Heart left ventricle (tissue), 16 donors: ENCODE data around the gene PACSIN3. TPM values are rescaled to one million over a fixed set of nuclear protein-coding genes. Genes with fewer than 3 reads are reported as not detected.

Experiments
- ATAC-seq, 4 donors: fragments of 200-7000 bp; cut with Tn5 transposase; one replicate each; pipeline ENCODE4 v1.9.1; 2020 to 2022; ENCODE audit warnings: moderate library complexity in 4 of 4, mild to moderate bottlenecking in 3 of 4, moderate number of reproducible peaks in 1 of 4
- DNase-seq, 5 donors: peaks; one replicate each; pipeline ENCODE4 v3.0.0-alpha.2; 2020
- H3K27ac ChIP-seq, 12 donors: fragments of 200-600 bp; sonication (generic) in 4 of 12; one replicate each; pipeline versions ENCODE4 v1.5.0 to v1.8.0; 2016 to 2022; ENCODE audit warnings: mild to moderate bottlenecking in 2 of 12
- H3K27me3 ChIP-seq, 9 donors: fragments of 200-600 bp; sonication (generic) in 2 of 9; one replicate each; pipeline versions ENCODE4 v1.5.1 to v1.8.0; 2016 to 2022; ENCODE audit warnings: mild to moderate bottlenecking in 3 of 9
- H3K36me3 ChIP-seq, 9 donors: fragments of 200-600 bp; sonication (generic) in 2 of 9; one replicate each; pipeline versions ENCODE4 v1.5.0 to v1.8.0; 2018 to 2022; ENCODE audit warnings: mild to moderate bottlenecking in 2 of 9
- H3K4me1 ChIP-seq, 12 donors: fragments of 200-600 bp; sonication (generic) in 4 of 12; one replicate each; pipeline versions ENCODE4 v1.5.0 to v1.8.0; 2016 to 2022; ENCODE audit warnings: mild to moderate bottlenecking in 3 of 12
- H3K4me3 ChIP-seq, 12 donors: fragments of 200-600 bp; sonication (generic) in 4 of 12; one replicate each; pipeline versions ENCODE4 v1.5.0 to v1.8.0; 2017 to 2022; ENCODE audit warnings: mild to moderate bottlenecking in 9 of 12, moderate library complexity in 4 of 12
- H3K9me3 ChIP-seq, 12 donors: fragments of 200-600 bp; sonication (generic) in 4 of 12; one replicate each; pipeline versions ENCODE4 v1.5.0 to v1.8.0; 2016 to 2022; ENCODE audit warnings: mild to moderate bottlenecking in 1 of 12
- CTCF ChIP-seq, 12 donors: fragments of 200-600 bp; sonication (generic) in 4 of 12; IDR thresholded peaks; one replicate each; pipeline versions ENCODE4 v1.5.0 to v1.8.0; 2018 to 2022; ENCODE audit warnings: antibody characterized with exemption in 12 of 12, mild to moderate bottlenecking in 5 of 12
- POLR2A ChIP-seq, 2 donors: fragments of 450-650 bp; IDR thresholded peaks; one replicate each; pipeline ENCODE4 v1.6.1; 2017; ENCODE audit warnings: antibody characterized with exemption in 2 of 2, mild to moderate bottlenecking in 2 of 2, moderate library complexity in 2 of 2
- WGBS, 4 donors: extraction: QIAGEN DNeasy Blood & Tissue Kit in 2 of 4; methylation state at CpG; one replicate each; pipeline versions ENCODE4 v1.1.5 to v1.1.7; 2013 to 2018; 5-methylcytosine and 5-hydroxymethylcytosine counted together
- intact Hi-C, 10 donors: fragments of 100-400 bp; cut with DNase I; formaldehyde crosslinking; loops; one replicate each; pipeline versions ENCODE4 v1.11.1 to v1.14.2; 2022
- polyA plus RNA-seq, 2 donors: library from polyadenylated mRNA; stranded (reverse); fragments of 200-250 nt; gene quantifications; one replicate each; pipeline ENCODE4 v1.2.3, GENCODE V29; 2013
- total RNA-seq, 9 donors: library from RNA; depleted of rRNA in 2 of 9; stranded (reverse); fragments of >200 nt in 2 of 9; fragmentation: NEBNext Ultra II Directional in 3 of 9; extraction: Animal tissue kit (Norgen Biotek cat#: 25700) in 3 of 9; gene quantifications; one replicate each; pipeline versions ENCODE4 v1.1.0 to v1.2.4, GENCODE V29; 2016 to 2023
- donor health status: ischemic (EF 13 %, LVEDD 7.1; RV severe dilation, severe dysfunction).
- donor health status: healthy with polysubstance abuse.
- donor health status: DM: no; HTN: yes; CAD: no.
- donor health status: DM: no; HTN: no; CAD: no.
- donor health status: ischemic (EF 25% LVEDD 6.9; RV normal size, moderate dysfunction).
- donor health status: ischemic (EF 25% LVEDD 5.7; RV mildly dilated, moderate dysfunction).
- donor health status: healthy.
- donor health status: DM: yes; HTN: yes; CAD: no.
- donor health status: ischemic (EF 35%, LVEDD 5.7; RV mildly dilated, moderate dysfunction).
- donor health status: nonischemic (EF 11% LVEDD 7.7; RV severe dilation, severe dysfunction).
- donor health status: DM: yes; HTN: yes; CAD: no.
- donor health status: PGD.
- donor health status: ischemic (EF 29% LVEDD 5.4; RV normal size, mild dysfunction).
- donor health status: nonischemic (EF 23%, LVEDD 6.1; RV moderate dilation, normal function).

PACSIN3 gene
- total and polyA plus RNA-seq, 11 donors = 123 to 330 (median 211) TPM

- Histone ChIP-seq H3K4me1 (peaks cover 0 to 90% (median 35%) of the 10 kb centered on the region in 12 donors), H3K27ac (peak overlapping the region; percentile 89 to 100 (median 96)), H3K36me3 (peaks cover 0 to 20% (median 6%) of the 10 kb centered on the region in 9 donors), H3K9me3 (no peaks in the 10 kb centered on the region), H3K27me3 (peaks cover 0 to 43% (median 0%) of the 10 kb centered on the region in 9 donors), H3K4me3 (peak overlapping the region; percentile 62 to 95 (median 82))
- DNase-seq (peak in 2 of 5 donors; percentile 46 to 58), ATAC-seq (peak in 3 of 4 donors; percentile 0 to 3 (median 1))
- 25 to 35% (median 31%) methylated on average over 11 to 13 of the region's 13 CpGs for WGBS, 4 donors
- TF ChIP-seq CTCF (IDR thresholded peaks at IDR 0.05) (no peak), POLR2A (IDR thresholded peaks at IDR 0.05) (no peak)
- intact Hi-C loops = loop anchor here in 6 of 10 donors (2.0 to 5.0 kb wide), 5 partner anchors 30 to 172 kb away; partner anchors contain the start of genes DDB2 (in 1 of the 6) and MYBPC3 (in 1 of the 6)
These were observed 1.4 kb downstream of the PACSIN3 start for GRCh38 chr11:47184711-47185304.

GRCh38 chr11:47183969-47184368 is 2.3 kb downstream of the PACSIN3 start:
- H3K27me3 ChIP-seq = peaks cover 0 to 43% (median 0%) of the 10 kb centered on the region in 9 donors
- DNase-seq (peak; percentile 50 to 82 (median 59)), ATAC-seq (peak in 3 of 4 donors; percentile 8 to 21 (median 15))
- no peaks in the 10 kb centered on the region for H3K9me3 ChIP-seq
- intact Hi-C loops = loop anchor here in 5 of 10 donors (2.0 to 5.0 kb wide), 5 partner anchors 31 to 173 kb away; partner anchors contain the start of genes DDB2 (in 1 of the 5) and MYBPC3 (in 1 of the 5)
- H3K36me3 ChIP-seq = peaks cover 0 to 29% (median 14%) of the 10 kb centered on the region in 9 donors
- peak overlapping the region in 11 of 12 donors; percentile 62 to 95 (median 84) for H3K4me3 ChIP-seq
- peak in 1 of 2 donors; percentile 27 for TF ChIP-seq POLR2A (IDR thresholded peaks at IDR 0.05)
- no peak for TF ChIP-seq CTCF (IDR thresholded peaks at IDR 0.05)
- WGBS, 4 donors = 45 to 63% (median 60%) methylated on average over 7 of the region's 7 CpGs
- peak overlapping the region; percentile 89 to 100 (median 96) for H3K27ac ChIP-seq
- peaks cover 0 to 90% (median 42%) of the 10 kb centered on the region in 12 donors for H3K4me1 ChIP-seq

GRCh38 chr11:47183031-47183856 is 3.0 kb downstream of the PACSIN3 start:
- Histone ChIP-seq H3K4me1 (peaks cover under 1 to 94% (median 48%) of the 10 kb centered on the region in 12 donors), H3K36me3 (peaks cover 0 to 34% (median 19%) of the 10 kb centered on the region in 9 donors), H3K27ac (peak overlapping the region; percentile 89 to 100 (median 96)), H3K9me3 (no peaks in the 10 kb centered on the region), H3K4me3 (peak overlapping the region in 9 of 12 donors; percentile 28 to 95 (median 84)), H3K27me3 (peaks cover 0 to 41% (median 0%) of the 10 kb centered on the region in 9 donors)
- 57 to 68% (median 65%) methylated on average over 10 to 25 of the region's 25 CpGs for WGBS, 4 donors
- DNase-seq = peak in 4 of 5 donors; percentile 56 to 71 (median 69)
- TF ChIP-seq POLR2A (IDR thresholded peaks at IDR 0.05) (no peak), CTCF (IDR thresholded peaks at IDR 0.05) (no peak)
- ATAC-seq = peak in 3 of 4 donors; percentile 3 to 36 (median 11)
- intact Hi-C loops = loop anchor here in 4 of 10 donors (2.0 to 5.0 kb wide), 3 partner anchors 34 to 174 kb away; partner anchors contain the start of gene MYBPC3 (in 1 of the 4)
